ENCODE results near the gene COL7A1. TPM values are rescaled to one million over a fixed set of nuclear protein-coding genes. Genes with fewer than 3 reads are reported as not detected.
A peak's percentile ranks its signal among the peaks of the same experiment; 100 is the strongest.

The COL7A1 gene
- total and polyA plus RNA-seq, 2 of the 13 experiments (the other 11 are each of a cell fraction or from before 2014, with no cell fraction given): 2.7 to 11.7 TPM

DNA sequence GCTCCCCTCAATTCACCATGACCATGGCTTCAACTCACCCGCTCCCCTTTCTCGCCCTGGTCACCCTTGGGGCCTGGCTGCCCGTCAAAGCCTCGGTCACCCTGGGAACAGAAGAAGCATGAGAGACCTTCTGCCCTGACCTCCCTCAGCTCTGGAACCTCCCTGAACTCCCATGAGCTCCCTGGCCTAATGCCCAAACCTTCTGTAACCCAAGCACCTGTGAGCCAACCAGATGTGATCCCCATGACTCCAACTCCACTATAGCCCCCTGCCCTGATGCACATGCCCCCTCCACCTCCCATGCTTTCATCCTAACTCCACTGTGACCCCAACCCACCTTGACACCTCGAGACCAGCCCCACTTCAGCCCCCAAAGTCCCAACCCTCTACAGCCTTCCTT, 28.0 kb downstream of the COL7A1 start (continued):
- TF ChIP-seq, protein P1, sequence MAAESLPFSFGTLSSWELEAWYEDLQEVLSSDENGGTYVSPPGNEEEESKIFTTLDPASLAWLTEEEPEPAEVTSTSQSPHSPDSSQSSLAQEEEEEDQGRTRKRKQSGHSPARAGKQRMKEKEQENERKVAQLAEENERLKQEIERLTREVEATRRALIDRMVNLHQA (CRISPR knock-in tag; IDR thresholded peaks at IDR 0.05): no peak
- TF ChIP-seq MTF1 (CRISPR knock-in tag; IDR thresholded peaks at IDR 0.05) (no peak), ZNF441 (CRISPR knock-in tag; IDR thresholded peaks at IDR 0.05; ENCODE audit: borderline replicate concordance) (no peak)
- TF ChIP-seq, protein P2, sequence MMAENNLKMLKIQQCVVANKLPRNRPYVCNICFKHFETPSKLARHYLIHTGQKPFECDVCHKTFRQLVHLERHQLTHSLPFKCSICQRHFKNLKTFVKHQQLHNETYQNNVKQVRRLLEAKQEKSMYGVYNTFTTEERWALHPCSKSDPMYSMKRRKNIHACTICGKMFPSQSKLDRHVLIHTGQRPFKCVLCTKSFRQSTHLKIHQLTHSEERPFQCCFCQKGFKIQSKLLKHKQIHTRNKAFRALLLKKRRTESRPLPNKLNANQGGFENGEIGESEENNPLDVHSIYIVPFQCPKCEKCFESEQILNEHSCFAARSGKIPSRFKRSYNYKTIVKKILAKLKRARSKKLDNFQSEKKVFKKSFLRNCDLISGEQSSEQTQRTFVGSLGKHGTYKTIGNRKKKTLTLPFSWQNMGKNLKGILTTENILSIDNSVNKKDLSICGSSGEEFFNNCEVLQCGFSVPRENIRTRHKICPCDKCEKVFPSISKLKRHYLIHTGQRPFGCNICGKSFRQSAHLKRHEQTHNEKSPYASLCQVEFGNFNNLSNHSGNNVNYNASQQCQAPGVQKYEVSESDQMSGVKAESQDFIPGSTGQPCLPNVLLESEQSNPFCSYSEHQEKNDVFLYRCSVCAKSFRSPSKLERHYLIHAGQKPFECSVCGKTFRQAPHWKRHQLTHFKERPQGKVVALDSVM (CRISPR knock-in tag; IDR thresholded peaks at IDR 0.05): no peak
- TF ChIP-seq, protein P3, sequence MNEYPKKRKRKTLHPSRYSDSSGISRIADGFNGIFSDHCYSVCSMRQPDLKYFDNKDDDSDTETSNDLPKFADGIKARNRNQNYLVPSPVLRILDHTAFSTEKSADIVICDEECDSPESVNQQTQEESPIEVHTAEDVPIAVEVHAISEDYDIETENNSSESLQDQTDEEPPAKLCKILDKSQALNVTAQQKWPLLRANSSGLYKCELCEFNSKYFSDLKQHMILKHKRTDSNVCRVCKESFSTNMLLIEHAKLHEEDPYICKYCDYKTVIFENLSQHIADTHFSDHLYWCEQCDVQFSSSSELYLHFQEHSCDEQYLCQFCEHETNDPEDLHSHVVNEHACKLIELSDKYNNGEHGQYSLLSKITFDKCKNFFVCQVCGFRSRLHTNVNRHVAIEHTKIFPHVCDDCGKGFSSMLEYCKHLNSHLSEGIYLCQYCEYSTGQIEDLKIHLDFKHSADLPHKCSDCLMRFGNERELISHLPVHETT (CRISPR knock-in tag; conservative IDR thresholded peaks at IDR 0.05): no peak

DNA sequence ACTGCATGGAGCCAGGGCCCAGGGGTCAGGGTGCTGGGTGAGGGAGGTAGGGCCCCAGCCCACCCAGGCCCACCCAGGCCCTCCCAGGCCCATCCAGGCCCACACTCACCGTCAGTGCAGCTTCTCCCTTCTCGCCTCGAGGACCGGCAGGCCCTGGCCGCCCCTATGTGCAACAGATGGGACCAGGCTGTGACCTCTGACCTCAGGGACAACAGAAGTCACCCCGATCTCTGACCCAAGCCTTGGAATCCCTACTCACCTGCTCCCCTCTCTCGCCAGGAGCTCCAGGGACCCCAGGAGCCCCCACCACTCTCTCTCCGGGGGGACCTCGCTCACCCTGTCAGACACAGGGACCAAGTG, 28.7 kb downstream of the COL7A1 start:
- BruUV-seq (replicated peaks): no TSS peak
- H3K27ac ChIP-seq (ENCODE audit: extremely low read length, insufficient read depth, low read length): no peak overlapping the region
- TF ChIP-seq ZNF75D (CRISPR knock-in tag; IDR thresholded peaks at IDR 0.05; ENCODE audit: borderline replicate concordance): no peak
- peak; percentile 9; the same call in 1 of the 2 replicates for TF ChIP-seq NR2F6 (IDR thresholded peaks at IDR 0.05)
- TF ChIP-seq NR2F6 (CRISPR knock-in tag; IDR thresholded peaks at IDR 0.05): no peak
- CTCF ChIA-PET (ENCODE audit: low intra/inter-chr PET ratio, low total read pairs): no interaction called here
- H3K36me3 ChIP-seq (replicated peaks in 1 of 2; ENCODE audit: control insufficient read depth in 1 of 2, insufficient read depth in 2 of 2, low read length in 2 of 2): no peaks in the 10 kb centered on the region
- H3K79me2 ChIP-seq (ENCODE audit: insufficient read depth, low read length): no peaks in the 10 kb centered on the region
- FAIRE-seq (no peak), ATAC-seq (no peak), DNase-seq (ENCODE audit: low spot score) (no peak)
- no peaks in the 10 kb centered on the region for H4K20me1 ChIP-seq (ENCODE audit: insufficient read depth, low read length)
- H3K9ac ChIP-seq (ENCODE audit: insufficient read depth, low read depth, low read length): no peak overlapping the region
- H3K4me3 ChIP-seq (replicated peaks in 1 of 3; ENCODE audit: insufficient read depth in 1 of 3, low read depth in 2 of 3, low read length in 3 of 3): no peak overlapping the region
- no peaks in the 10 kb centered on the region for H3K9me3 ChIP-seq (ENCODE audit: low read length)
- intact Hi-C loops (cut with micrococcal nuclease; ENCODE audit: unreplicated experiment): no loop called here
- WGBS (ENCODE audit: low lambda C conversion rate): 82% methylated on average over 8 of the region's 9 CpGs
- no peaks in the 10 kb centered on the region for H3K27me3 ChIP-seq (ENCODE audit: control insufficient read depth in 1 of 2, insufficient read depth in 2 of 2, low read length in 2 of 2)
- POLR2A ChIA-PET: interaction anchor here (1.7 kb wide), 1 partner anchor 93 kb away, joined by 3 read pairs; no protein-coding TSS in a partner anchor
- no peak overlapping the region for H3K4me2 ChIP-seq (ENCODE audit: low read depth, low read length)
- no peak overlapping the region for H2AFZ ChIP-seq (ENCODE audit: low read length)
- H3K4me1 ChIP-seq (ENCODE audit: insufficient read depth, low read length): peaks cover 91% of the 10 kb centered on the region
- in situ Hi-C loops (cut with HindIII; ENCODE audit: extremely low pct_ligation_motif_present, low pct_unique_long_range_greater_than_20kb): no loop called here

All from HepG2 (cell line).